ENCODE results near the gene RNASE11.
"Not testable (repeated sequence)": the region's sequence is repeated elsewhere in the genome, so short reads cannot be mapped to it uniquely, and the experiment has no call there.

RNASE11 gene

DNA sequence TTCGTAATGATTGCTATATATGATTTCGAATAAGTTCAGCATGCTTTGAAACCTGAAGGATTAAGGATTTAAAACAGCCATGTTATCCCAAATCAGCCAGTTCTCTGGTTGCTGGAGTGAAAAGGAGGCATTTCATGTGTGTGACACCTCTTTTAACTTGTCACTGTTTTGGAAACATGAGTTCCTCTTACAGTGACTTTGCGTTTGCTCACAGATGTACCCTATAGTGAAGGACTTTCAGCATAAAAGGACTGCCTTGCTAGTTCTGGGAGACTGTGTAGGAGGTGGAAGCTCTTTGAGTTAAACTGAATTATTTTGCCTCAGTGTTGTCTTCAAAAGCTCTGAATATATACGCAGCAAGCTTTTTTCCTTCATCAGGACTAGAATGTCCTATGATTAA, 7.6 kb downstream of the RNASE11 start:
- no peak for DNase-seq (ENCODE audit: low read depth in 3 of 3)

DNA sequence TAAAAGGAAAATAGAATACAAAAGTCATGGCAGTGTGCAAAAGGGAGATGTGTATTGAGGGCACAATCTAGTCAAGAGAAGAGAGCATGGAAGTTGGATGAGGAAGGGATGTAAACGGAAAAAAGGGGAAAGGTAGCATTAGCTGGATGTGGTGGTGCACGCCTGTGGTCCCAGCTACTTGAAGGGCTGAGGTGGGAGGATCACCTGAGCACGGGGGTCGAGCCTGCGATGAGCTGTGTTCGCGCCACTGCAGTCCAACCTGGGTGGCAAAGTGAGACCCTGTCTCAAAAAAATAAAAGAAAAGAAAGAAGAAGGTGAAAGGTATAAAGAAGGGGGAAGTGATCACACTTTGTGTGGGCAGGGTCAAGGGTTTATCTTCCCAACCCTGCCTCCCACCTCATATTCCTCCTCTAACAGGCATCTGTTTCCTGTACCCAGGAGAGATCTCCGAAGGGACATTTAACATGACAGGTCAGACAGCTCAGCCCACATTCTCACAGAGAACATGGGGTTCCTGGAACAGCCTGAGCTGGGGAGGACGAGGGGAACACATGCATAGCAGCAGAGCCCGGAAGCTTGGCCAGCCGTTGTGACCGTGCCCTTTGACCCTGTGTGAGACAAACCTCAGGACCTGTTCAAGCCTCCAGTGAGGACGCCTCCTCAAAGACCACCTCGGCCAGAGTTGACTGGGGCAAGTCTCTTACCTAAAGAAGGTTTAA, 8.9 kb downstream of the RNASE11 start:
- DNase-seq (ENCODE audit: low read depth in 3 of 3): no peak

DNA sequence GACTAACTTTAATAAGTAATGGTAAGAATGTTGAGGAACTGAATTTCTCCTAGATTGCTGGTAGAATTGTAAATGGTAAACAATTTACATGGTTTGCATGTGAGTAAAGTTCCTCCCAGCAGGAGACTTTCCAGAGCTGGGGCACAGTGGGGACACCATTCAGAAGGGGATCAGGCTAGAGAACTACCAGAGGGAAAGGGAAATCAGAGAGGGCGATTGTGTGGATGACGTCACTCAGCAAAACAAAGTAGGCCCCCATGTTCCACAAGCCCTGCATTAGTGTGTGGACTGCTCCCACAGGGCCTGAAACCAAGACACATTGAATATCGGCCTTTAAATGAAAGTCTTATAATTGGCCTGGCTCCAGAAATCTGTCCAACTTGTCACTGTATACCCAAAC, 9.5 kb downstream of the RNASE11 start:
- DNase-seq (ENCODE audit: low read depth in 3 of 3): no peak

GRCh38 chr14:20572382-20572990, 15.3 kb downstream of the RNASE11 start:
- DNase-seq (ENCODE audit: low read depth in 3 of 3): not testable (repeated sequence)

DNA sequence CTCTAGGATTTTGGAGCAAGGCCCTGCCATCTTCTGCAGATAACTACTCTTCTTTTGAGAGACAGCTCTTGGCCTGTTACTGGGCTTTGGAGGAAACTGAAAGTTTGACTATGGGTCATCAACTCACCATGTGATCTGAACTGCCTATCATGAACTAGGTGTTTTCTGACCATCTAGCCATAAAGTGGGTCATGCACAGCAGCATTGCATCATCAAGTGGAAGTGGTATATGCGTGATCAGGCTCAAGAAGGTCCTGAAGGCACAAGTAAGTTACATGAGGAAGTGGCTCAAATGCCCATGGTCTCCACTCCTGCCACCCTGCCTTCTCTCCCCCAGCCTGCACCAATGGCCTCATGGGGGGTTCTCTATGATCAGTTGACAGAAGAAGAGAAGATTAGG, 17.1 kb downstream of the RNASE11 start:
- not testable (repeated sequence) for DNase-seq (ENCODE audit: low read depth in 3 of 3)

- DNase-seq (ENCODE audit: low read depth in 3 of 3): not testable (repeated sequence)
Measured at GRCh38 chr14:20569865-20570264, 17.9 kb downstream of the RNASE11 start.

DNA sequence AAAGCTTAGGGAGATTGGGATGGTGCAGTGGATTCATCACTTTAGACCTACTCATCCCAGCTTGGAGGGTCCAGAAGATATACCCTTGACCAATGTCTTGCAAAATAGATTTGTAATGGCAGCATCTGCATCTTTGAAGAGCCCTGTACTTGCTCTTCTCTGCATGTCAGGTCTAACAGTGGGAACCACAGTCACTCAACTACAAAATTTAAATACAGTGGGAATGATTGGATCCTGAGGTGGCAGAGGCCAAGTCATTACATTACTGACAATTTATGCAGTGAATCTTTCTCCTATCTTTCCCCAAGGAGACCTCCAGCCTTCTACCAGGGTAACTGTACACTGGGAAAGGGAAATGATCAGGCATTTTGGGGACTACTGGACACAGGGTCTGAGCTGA, 18.7 kb downstream of the RNASE11 start:
- no peak for DNase-seq (ENCODE audit: low read depth in 3 of 3)

DNA sequence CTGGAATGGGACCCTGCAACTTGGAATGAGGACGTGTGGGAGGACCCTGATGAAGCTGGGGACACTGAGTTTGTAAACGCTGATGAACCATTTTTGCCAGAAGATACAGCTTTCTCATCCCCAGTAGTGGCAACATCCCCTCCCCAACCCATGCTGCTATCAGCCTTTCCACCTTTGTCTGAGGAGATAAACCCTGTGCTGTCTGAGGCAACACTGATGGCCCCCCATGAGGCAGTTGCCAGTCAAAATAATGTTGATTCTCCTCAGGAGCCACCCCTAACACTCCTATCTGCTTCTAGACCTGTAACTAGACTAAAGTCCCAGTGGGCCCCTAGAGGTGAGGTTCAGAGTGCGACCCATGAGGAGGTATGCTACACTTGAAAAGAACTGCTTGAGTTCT, 19.4 kb downstream of the RNASE11 start:
- DNase-seq (ENCODE audit: low read depth in 3 of 3): no peak

DNA sequence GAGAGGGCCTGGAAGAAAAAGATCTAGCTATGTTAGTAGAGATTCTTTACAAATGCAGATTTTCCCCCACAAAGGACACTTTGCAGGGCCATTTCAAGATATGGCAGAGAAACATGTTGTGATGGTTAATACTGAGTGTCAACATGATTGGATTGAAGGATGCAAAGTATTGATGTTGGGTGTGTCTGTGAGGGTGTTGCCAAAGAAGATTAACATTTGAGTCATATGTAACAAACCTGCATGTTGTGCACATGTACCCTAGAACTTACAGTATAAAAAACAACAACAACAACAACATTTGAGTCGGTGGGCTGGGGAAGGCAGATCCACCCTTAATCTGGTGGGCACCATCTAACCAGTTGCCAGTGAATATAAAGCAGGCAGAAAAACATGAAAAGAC, 20.6 kb downstream of the RNASE11 start:
- not testable (repeated sequence) for DNase-seq (ENCODE audit: low read depth in 3 of 3)

DNA sequence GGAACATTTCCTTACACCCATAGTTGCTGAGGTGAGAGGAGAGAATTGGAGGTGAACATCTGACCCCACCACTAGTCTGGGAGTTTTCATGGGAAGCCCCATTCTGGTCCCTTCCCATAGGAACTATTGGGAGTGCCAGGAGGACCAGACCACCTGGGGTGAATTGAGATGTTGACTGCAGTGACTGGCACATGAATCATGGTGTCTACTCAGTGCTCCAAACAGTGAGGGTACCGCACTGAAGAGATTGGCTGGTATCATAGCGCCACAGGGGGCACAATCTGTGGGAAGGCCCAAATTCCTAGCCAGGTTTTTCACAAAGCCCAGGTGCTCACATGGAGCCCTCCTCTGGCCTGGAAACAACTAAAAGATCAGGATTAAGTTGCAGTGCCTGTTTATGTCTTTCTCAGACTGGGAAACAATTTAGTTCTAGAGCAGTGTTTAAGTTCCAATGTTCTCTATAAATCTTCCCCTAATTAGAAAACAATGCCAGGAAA, 23.3 kb downstream of the RNASE11 start:
- no peak for DNase-seq (ENCODE audit: low read depth in 3 of 3)

- no peak for DNase-seq (ENCODE audit: low read depth in 3 of 3)
Measured at GRCh38 chr14:20563971-20564370, 23.8 kb downstream of the RNASE11 start.

GRCh38 chr14:20560961-20561360, 26.8 kb downstream of the RNASE11 start, which contains the start of gene RNASE9:
RNASE9 (minus strand) TSS chr14:20561047.
- DNase-seq (ENCODE audit: low read depth in 3 of 3): no peak

- DNase-seq (ENCODE audit: low read depth in 3 of 3): no peak
Measured at GRCh38 chr14:20559461-20559904, 28.3 kb downstream of the RNASE11 start.

GRCh38 chr14:20557212-20557542, 30.6 kb downstream of the RNASE11 start:
- no peak for DNase-seq (ENCODE audit: low read depth in 3 of 3)

DNA sequence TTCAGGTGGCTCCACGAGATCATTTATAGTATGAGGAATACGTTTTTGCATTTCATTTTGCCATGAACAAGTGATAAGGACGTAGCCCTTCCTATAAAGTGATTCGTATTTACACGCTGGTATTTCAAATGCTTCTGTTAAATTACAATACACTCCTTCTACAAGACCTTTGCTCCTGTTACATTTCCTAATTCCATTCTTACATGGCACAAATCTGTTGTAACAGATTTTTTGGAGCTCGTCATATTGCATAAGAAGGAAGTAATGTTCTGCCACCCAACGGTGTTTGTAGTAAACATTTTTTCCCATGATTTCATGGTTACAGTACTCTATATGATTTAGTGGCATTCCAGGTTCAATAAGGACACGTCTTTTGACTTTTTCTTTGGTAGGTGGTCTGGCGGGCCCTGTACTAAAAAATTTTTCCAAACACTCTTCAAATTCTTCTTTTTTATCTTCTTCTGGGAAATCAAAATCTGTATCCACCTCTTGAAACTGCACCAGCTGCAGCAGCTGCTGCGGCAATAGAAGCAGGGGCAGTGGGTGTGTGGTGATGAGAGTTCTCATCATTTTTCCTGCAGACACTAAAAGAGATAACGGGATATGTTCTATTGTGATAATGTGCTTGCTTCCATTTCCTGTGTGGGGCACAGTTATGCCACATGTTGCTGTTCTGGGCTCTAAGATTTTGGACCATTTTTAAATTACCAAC, 31.1 kb downstream of the RNASE11 start:
- DNase-seq (ENCODE audit: low read depth in 3 of 3): no peak

GRCh38 chr14:20555845-20556244, 32.0 kb downstream of the RNASE11 start:
- DNase-seq (ENCODE audit: low read depth in 3 of 3): no peak

- DNase-seq (ENCODE audit: low read depth in 3 of 3): no peak
Measured at GRCh38 chr14:20553024-20553423, 34.8 kb downstream of the RNASE11 start.

- no peak for DNase-seq (ENCODE audit: low read depth in 3 of 3)
Measured at GRCh38 chr14:20551606-20552005, 36.2 kb downstream of the RNASE11 start.

GRCh38 chr14:20550926-20551325, 36.9 kb downstream of the RNASE11 start:
- no peak for DNase-seq (ENCODE audit: low read depth in 3 of 3)

GRCh38 chr14:20548414-20549158, 39.2 kb downstream of the RNASE11 start:
- DNase-seq (ENCODE audit: low read depth in 3 of 3): no peak

GRCh38 chr14:20546877-20547276, 40.9 kb downstream of the RNASE11 start:
- no peak for DNase-seq (ENCODE audit: low read depth in 3 of 3)

- DNase-seq (ENCODE audit: low read depth in 3 of 3): no peak
Measured at GRCh38 chr14:20539906-20540305, 47.9 kb downstream of the RNASE11 start.

Data from stimulated activated CD4-positive, alpha-beta T cell treated with anti-CD3 and anti-CD28 coated beads, TNF-alpha, amount 100 ng/mL, for 24 hours (primary cell).